OCI-LY1 (cell line): ENCODE data around the gene BCAP31.

Experiments
- H2AFZ ChIP-seq: fragments of 200-600 bp; sonication (generic), shearing (Covaris generic); 2 replicates; pipeline ENCODE4 v1.6.0; 2014; ENCODE audit warnings: antibody characterized with exemption, mild to moderate bottlenecking, low read length
- H3F3A ChIP-seq: fragments of 200-600 bp; sonication (generic), shearing (Covaris generic); 2 replicates; pipeline ENCODE4 v1.6.0; 2014; ENCODE audit warnings: mild to moderate bottlenecking, antibody characterized with exemption, low read length, moderate library complexity; ENCODE audit not compliant: insufficient read depth
- H3K27ac ChIP-seq: fragments of 200-600 bp; sonication (generic); 2 replicates; pipeline ENCODE4 v1.5.1; 2014; ENCODE audit warnings: low read length, mixed run types, mild to moderate bottlenecking, low read depth; ENCODE audit not compliant: poor library complexity, severe bottlenecking
- H3K27me3 ChIP-seq: fragments of 200-600 bp; sonication (generic); 2 replicates; pipeline ENCODE4 v1.6.0; 2014; ENCODE audit warnings: antibody characterized with exemption, mild to moderate bottlenecking, low read length, moderate library complexity; ENCODE audit not compliant: insufficient read depth
- H3K36me3 ChIP-seq: fragments of 200-600 bp; sonication (generic); 2 replicates; pipeline ENCODE4 v1.6.1; 2014; ENCODE audit warnings: mild to moderate bottlenecking, antibody characterized with exemption, low read length, moderate library complexity, mixed read lengths; ENCODE audit not compliant: insufficient read depth
- H3K4me1 ChIP-seq: fragments of 200-600 bp; sonication (generic); 2 replicates; pipeline ENCODE4 v1.5.1; 2014; ENCODE audit warnings: mild to moderate bottlenecking, low read length, moderate library complexity; ENCODE audit not compliant: insufficient read depth, severe bottlenecking
- H3K4me2 ChIP-seq: fragments of 200-600 bp; sonication (generic), shearing (Covaris generic); 2 replicates; pipeline ENCODE4 v1.6.1; 2014; ENCODE audit warnings: low read length
- H3K4me3 ChIP-seq: fragments of 200-600 bp; sonication (generic); 2 replicates; pipeline ENCODE4 v1.5.1; 2014; ENCODE audit warnings: low read length, low read depth, mild to moderate bottlenecking, mixed read lengths; ENCODE audit not compliant: poor library complexity, severe bottlenecking
- H3K79me2 ChIP-seq: fragments of 200-600 bp; shearing (Covaris generic); 2 replicates; pipeline ENCODE4 v1.6.1; 2016; ENCODE audit warnings: mixed run types, low read length, mixed read lengths; ENCODE audit not compliant: insufficient read depth
- H3K9ac ChIP-seq: fragments of 200-600 bp; sonication (generic), shearing (Covaris generic); 2 replicates; pipeline ENCODE4 v1.6.1; 2014; ENCODE audit warnings: mild to moderate bottlenecking, low read length, mixed read lengths
- H3K9me2 ChIP-seq: fragments of 200-600 bp; sonication (generic), shearing (Covaris generic); 2 replicates; pipeline ENCODE4 v1.6.1; 2014; ENCODE audit warnings: low read depth, mild to moderate bottlenecking, low read length, mixed read lengths
- H3K9me3 ChIP-seq: fragments of 200-600 bp; shearing (Covaris generic); 2 replicates; pipeline ENCODE4 v1.6.1; 2014; ENCODE audit warnings: low read length, mixed read lengths
- H4K20me1 ChIP-seq: fragments of 200-600 bp; sonication (generic), shearing (Covaris generic); 2 replicates; pipeline ENCODE4 v1.6.0; 2016; ENCODE audit warnings: mild to moderate bottlenecking, low read length; ENCODE audit not compliant: insufficient read depth
- EZH2 ChIP-seq: fragments of 200-600 bp; sonication (generic), shearing (Covaris generic); IDR thresholded peaks from 2 replicates; pipeline ENCODE4 v1.8.0; 2017; ENCODE audit warnings: borderline replicate concordance, mixed run types, mild to moderate bottlenecking, antibody characterized with exemption, low read length, moderate library complexity, mixed read lengths
- TF ChIP-seq, protein P1 (sequence below): fragments of 200-600 bp; sonication (generic), shearing (Covaris generic); IDR thresholded peaks from 2 replicates; pipeline ENCODE4 v1.5.1; 2017; ENCODE audit warnings: mild to moderate bottlenecking, antibody characterized with exemption, low read length, moderate library complexity, mixed read lengths

BCAP31 gene

DNA sequence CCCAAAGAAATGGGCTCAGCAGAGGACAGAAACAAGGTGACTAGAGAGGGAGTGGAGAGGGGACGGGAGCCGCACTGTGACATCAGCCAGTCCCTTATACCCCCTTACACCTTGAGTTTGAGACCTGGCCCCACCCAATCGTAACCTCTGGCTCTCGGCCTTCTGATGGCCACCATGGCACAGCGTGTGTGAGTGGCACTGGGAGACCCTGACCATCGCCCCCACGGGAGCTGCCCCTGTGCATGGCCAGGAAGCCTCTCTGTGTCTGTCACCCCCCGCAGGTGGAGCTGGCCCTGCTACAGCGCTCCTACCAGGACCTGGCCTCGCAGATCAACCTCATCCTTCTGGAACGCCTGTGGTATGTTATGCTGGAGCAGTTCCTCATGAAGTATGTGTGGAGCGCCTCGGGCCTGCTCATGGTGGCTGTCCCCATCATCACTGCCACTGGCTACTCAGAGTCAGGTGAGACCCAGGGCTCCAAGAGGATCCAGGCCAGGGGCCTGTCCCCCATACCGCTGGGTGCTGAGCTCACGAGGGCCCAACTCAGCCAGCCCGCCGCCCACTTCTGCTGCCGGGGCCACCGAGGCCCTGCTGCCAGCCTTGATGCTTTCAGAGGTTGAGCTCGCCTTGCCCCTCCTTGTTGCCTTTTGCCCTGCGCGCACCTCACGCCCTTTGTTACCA lies 4.9 kb upstream of the BCAP31 start:
- Histone ChIP-seq H3F3A (no peaks in the 10 kb centered on the region), H3K27me3 (no peaks in the 10 kb centered on the region), H3K36me3 (no peaks in the 10 kb centered on the region; the same call in 1 of the 2 replicates), H3K9ac (no peak overlapping the region), H3K9me3 (no peaks in the 10 kb centered on the region), H2AFZ (no peak overlapping the region), H3K9me2 (no peaks in the 10 kb centered on the region), H3K4me1 (peaks cover 31% of the 10 kb centered on the region), H3K4me3 (no peak overlapping the region), H3K79me2 (no peaks in the 10 kb centered on the region), H3K27ac (no peak overlapping the region), H3K4me2 (no peak overlapping the region), H4K20me1 (no peaks in the 10 kb centered on the region)
- TF ChIP-seq EZH2, result no peak
- TF ChIP-seq, protein P1, sequence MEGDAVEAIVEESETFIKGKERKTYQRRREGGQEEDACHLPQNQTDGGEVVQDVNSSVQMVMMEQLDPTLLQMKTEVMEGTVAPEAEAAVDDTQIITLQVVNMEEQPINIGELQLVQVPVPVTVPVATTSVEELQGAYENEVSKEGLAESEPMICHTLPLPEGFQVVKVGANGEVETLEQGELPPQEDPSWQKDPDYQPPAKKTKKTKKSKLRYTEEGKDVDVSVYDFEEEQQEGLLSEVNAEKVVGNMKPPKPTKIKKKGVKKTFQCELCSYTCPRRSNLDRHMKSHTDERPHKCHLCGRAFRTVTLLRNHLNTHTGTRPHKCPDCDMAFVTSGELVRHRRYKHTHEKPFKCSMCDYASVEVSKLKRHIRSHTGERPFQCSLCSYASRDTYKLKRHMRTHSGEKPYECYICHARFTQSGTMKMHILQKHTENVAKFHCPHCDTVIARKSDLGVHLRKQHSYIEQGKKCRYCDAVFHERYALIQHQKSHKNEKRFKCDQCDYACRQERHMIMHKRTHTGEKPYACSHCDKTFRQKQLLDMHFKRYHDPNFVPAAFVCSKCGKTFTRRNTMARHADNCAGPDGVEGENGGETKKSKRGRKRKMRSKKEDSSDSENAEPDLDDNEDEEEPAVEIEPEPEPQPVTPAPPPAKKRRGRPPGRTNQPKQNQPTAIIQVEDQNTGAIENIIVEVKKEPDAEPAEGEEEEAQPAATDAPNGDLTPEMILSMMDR, result no peak

DNA sequence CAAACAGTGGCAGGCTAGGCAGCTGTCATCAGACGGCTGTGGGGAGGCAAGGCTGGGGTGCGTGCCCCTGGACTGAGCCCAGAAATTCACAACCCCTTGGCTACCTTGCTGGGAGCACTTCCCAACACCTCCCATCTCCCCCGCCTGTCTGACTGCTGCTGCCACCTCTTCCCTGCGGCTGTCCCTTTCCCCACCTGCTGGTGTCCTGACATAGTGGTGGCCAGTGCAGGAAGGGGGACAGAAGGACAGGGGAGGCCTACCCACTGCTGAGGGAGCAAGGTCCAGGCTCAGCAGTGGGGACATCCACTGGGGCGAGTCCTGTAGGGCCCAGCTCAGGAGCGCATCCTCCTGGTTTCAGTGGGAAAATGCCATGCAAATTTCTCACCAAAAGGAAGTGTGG lies 3.9 kb upstream of the BCAP31 start:
- Histone ChIP-seq H3K36me3 (no peaks in the 10 kb centered on the region; the same call in 1 of the 2 replicates), H3K9me2 (no peaks in the 10 kb centered on the region), H3F3A (no peaks in the 10 kb centered on the region), H3K27ac (no peak overlapping the region), H3K4me2 (no peak overlapping the region), H3K9me3 (no peaks in the 10 kb centered on the region), H3K4me1 (peaks cover 31% of the 10 kb centered on the region), H2AFZ (no peak overlapping the region), H3K79me2 (no peaks in the 10 kb centered on the region), H4K20me1 (no peaks in the 10 kb centered on the region), H3K9ac (no peak overlapping the region), H3K27me3 (no peaks in the 10 kb centered on the region), H3K4me3 (no peak overlapping the region)
- TF ChIP-seq, protein P1, result no peak
- TF ChIP-seq EZH2, result no peak

DNA sequence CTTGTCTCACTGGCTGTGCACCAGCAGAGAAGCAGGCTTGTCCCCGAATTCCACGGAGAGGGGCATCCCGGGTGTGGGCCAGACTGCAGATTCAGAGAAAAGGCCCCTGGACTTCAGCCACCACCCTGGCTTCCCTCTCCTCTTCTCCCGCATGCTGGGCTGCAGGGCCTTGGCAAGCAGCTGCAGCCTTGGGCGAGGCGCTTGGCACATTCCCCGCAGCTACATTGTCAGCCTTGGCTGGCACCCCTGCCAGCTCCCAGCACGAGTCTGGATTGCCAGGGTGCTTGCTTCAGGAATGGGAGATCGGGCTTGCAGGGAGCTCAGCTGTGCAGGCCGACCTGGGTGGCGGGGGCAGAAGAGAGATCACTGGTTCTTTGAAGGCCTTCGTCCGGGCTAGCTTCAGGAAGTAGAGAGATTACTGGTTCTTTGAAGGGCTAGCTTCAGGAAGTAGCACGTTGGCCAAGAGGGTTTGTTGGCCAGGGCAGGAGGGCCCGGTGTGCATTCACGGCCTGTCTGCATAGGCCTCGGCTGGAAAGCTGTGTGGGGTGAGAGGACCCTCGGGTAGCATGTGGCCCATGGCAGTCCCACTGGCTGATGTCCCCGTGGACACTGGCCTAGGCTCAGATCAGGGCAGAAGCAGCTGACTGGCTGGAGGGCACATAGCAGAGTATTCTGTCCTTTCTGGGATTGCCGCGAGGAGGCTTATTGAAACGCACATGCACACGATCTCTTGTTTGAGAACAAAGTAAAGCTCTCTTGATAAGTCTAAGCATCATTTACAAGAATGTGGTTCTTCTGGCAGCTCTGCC lies 3.1 kb upstream of the BCAP31 start:
- Histone ChIP-seq H3K27ac (peak overlapping the region; percentile 56), H3K27me3 (no peaks in the 10 kb centered on the region), H3K36me3 (peaks cover under 1% of the 10 kb centered on the region), H4K20me1 (no peaks in the 10 kb centered on the region), H3K9ac (peak overlapping the region; percentile 37; the same call in 1 of the 2 replicates), H3K9me2 (no peaks in the 10 kb centered on the region), H3K9me3 (no peaks in the 10 kb centered on the region), H3K4me2 (peak overlapping the region; percentile 59), H3K4me3 (no peak overlapping the region), H3F3A (no peaks in the 10 kb centered on the region), H3K79me2 (no peaks in the 10 kb centered on the region), H2AFZ (no peak overlapping the region), H3K4me1 (peaks cover 39% of the 10 kb centered on the region)
- no peak for TF ChIP-seq EZH2
- TF ChIP-seq, protein P1, result no peak
